AG04450 (cell line): ENCODE results near the gene ADAM12. TPM values are rescaled to one million over a fixed set of nuclear protein-coding genes. Genes with fewer than 3 reads are reported as not detected.
"Not testable (repeated sequence)": the region's sequence is repeated elsewhere in the genome, so short reads cannot be mapped to it uniquely, and the experiment has no call there.

Experiments used
- CTCF ChIA-PET: fragments of 300-600, 350-600 bp; formaldehyde crosslinking; extraction: SDS; loops from one replicate; lab custom pipeline; 2022; ENCODE audit warnings: antibody characterized with exemption, inconsistent platforms; lab: Charles Lee
- POLR2A ChIA-PET: fragments of 350-600 bp; formaldehyde crosslinking; extraction: SDS; loops from one replicate; lab custom pipeline; 2021; ENCODE audit warnings: antibody characterized with exemption, inconsistent platforms; lab: Yijun Ruan, JAX
- DNase-seq: peaks from one replicate; pipeline ENCODE4 v3.0.0-alpha.2; 2011; ENCODE audit warnings: low read depth, low spot score
- H3K27ac ChIP-seq: one replicate; pipeline ENCODE4 v1.5.1; 2012; ENCODE audit warnings: low read depth, low read length, control low read depth
- H3K27me3 ChIP-seq: one replicate; pipeline ENCODE4 v1.6.0; 2012; ENCODE audit warnings: low read length; ENCODE audit not compliant: control insufficient read depth, insufficient read depth
- H3K4me3 ChIP-seq: 2 replicates; pipeline ENCODE4 v1.5.1; 2011; ENCODE audit warnings: mild to moderate bottlenecking, low read depth, low read length, control low read depth
- H3K9me3 ChIP-seq: 2 replicates; pipeline ENCODE4 v1.5.1; 2012; ENCODE audit warnings: low read length; ENCODE audit not compliant: control insufficient read depth, insufficient read depth
- CTCF ChIP-seq: IDR thresholded peaks from 2 replicates; pipeline ENCODE4 v1.5.1; 2011; ENCODE audit warnings: low read depth, low read length, control low read depth, inconsistent platforms
- polyA plus RNA-seq: library from polyadenylated mRNA; depleted of rRNA; stranded (reverse); fragments of >200 nt; gene quantifications from 2 replicates; pipeline ENCODE4 v1.2.3, GENCODE V29; 2011

Gene ADAM12
- polyA plus RNA-seq, 1 experiment, result 8.0 TPM

GRCh38 chr10:126057494-126057893 is 330.8 kb downstream of the ADAM12 start:
- DNase-seq, result no peak
- peaks cover 6% of the 10 kb centered on the region; the same call in 1 of the 2 replicates for H3K9me3 ChIP-seq
- no peak overlapping the region for H3K4me3 ChIP-seq
- H3K27me3 ChIP-seq, result no peaks in the 10 kb centered on the region
- no peak for TF ChIP-seq CTCF
- ChIA-PET CTCF (interaction anchor here (0.6 kb wide), 1 partner anchor 13 kb away, joined by 3 read pairs; no protein-coding TSS in a partner anchor), POLR2A (no interaction called here)
- H3K27ac ChIP-seq, result no peak overlapping the region

GRCh38 chr10:126054191-126054590 is 334.1 kb downstream of the ADAM12 start:
- H3K4me3 ChIP-seq, result no peak overlapping the region
- no peak overlapping the region for H3K27ac ChIP-seq
- peaks cover 2% of the 10 kb centered on the region; the same call in 1 of the 2 replicates for H3K9me3 ChIP-seq
- CTCF ChIA-PET, result interaction anchor here (0.7 kb wide), 1 partner anchor 14 kb away, joined by 3 read pairs; no protein-coding TSS in a partner anchor
- TF ChIP-seq CTCF, result no peak
- no peak for DNase-seq
- H3K27me3 ChIP-seq, result no peaks in the 10 kb centered on the region
- POLR2A ChIA-PET, result no interaction called here

GRCh38 chr10:126052171-126052570 is 336.1 kb downstream of the ADAM12 start:
- H3K27me3 ChIP-seq, result no peaks in the 10 kb centered on the region
- no peak overlapping the region for H3K27ac ChIP-seq
- CTCF ChIA-PET, result no interaction called here
- H3K9me3 ChIP-seq, result peaks cover 2% of the 10 kb centered on the region; the same call in 1 of the 2 replicates
- H3K4me3 ChIP-seq, result no peak overlapping the region
- no peak for TF ChIP-seq CTCF
- POLR2A ChIA-PET, result no interaction called here
- DNase-seq, result no peak

GRCh38 chr10:126049759-126050700 is 338.2 kb downstream of the ADAM12 start:
- no peaks in the 10 kb centered on the region for H3K27me3 ChIP-seq
- POLR2A ChIA-PET, result no interaction called here
- CTCF ChIA-PET, result interaction anchor here (0.7 kb wide), 1 partner anchor 582 kb away, joined by 3 read pairs; no protein-coding TSS in a partner anchor
- H3K4me3 ChIP-seq, result no peak overlapping the region
- no peak for DNase-seq
- TF ChIP-seq CTCF, result no peak
- H3K9me3 ChIP-seq, result peaks cover 2% of the 10 kb centered on the region; the same call in 1 of the 2 replicates
- no peak overlapping the region for H3K27ac ChIP-seq

GRCh38 chr10:126047749-126048148 is 340.5 kb downstream of the ADAM12 start:
- H3K27me3 ChIP-seq, CTCF ChIA-PET, POLR2A ChIA-PET, H3K27ac ChIP-seq, DNase-seq, H3K9me3 ChIP-seq, H3K4me3 ChIP-seq: not testable (repeated sequence)
